Measurements from ENCODE around the gene CCNY.

- TF ChIP-seq ZNF274 (IDR thresholded peaks at IDR 0.05; ENCODE audit: low read depth, low read length): no peak
- no peak for TF ChIP-seq YY1 (IDR thresholded peaks at IDR 0.05; ENCODE audit: insufficient read depth, insufficient read length)
- TF ChIP-seq SUZ12 (IDR thresholded peaks at IDR 0.05; ENCODE audit: extremely low read depth, insufficient read depth, insufficient read length): no peak
Observed at GRCh38 chr10:35466170-35466569, 129.9 kb downstream of the CCNY start.
